Suppressor macrophage (primary cell): ENCODE data around the gene PLTP.
A peak's percentile ranks its signal among the peaks of the same experiment; 100 is the strongest.
"Not testable (repeated sequence)": the region's sequence is repeated elsewhere in the genome, so short reads cannot be mapped to it uniquely, and the experiment has no call there.

Experiments used
- DNase-seq, 4 experiments: peaks; one replicate each; pipeline ENCODE4 v3.0.0-alpha.2; 2020 to 2022

PLTP gene

GRCh38 chr20:45920462-45921336 lies 8.7 kb upstream of the PLTP start:
- DNase-seq, result peak; percentile 52 to 79 (median 67)

GRCh38 chr20:45919542-45920399 lies 7.8 kb upstream of the PLTP start:
- DNase-seq, result no peak

GRCh38 chr20:45918779-45919537 lies 7.0 kb upstream of the PLTP start:
- DNase-seq, result no peak

GRCh38 chr20:45918182-45918737 lies 6.3 kb upstream of the PLTP start:
- peak; percentile 30 to 74 (median 66) for DNase-seq

- peak in 3 of 4 experiments; percentile 36 to 44 (median 41) for DNase-seq
Observed at GRCh38 chr20:45917790-45918141, 5.8 kb upstream of the PLTP start.

GRCh38 chr20:45913116-45913515 lies 1.2 kb upstream of the PLTP start:
- peak; percentile 53 to 92 (median 74) for DNase-seq

- no peak for DNase-seq
Observed at GRCh38 chr20:45912344-45912682, 358 bp upstream of the PLTP start.

GRCh38 chr20:45910670-45911485 lies 1.1 kb downstream of the PLTP start:
- peak; percentile 97 to 99 (median 98) for DNase-seq

- DNase-seq, result peak; percentile 49 to 74 (median 72)
Observed at GRCh38 chr20:45909817-45910669, 1.9 kb downstream of the PLTP start.

- no peak for DNase-seq
Observed at GRCh38 chr20:45909336-45909808, 2.6 kb downstream of the PLTP start.

GRCh38 chr20:45908084-45908483 lies 3.9 kb downstream of the PLTP start:
- DNase-seq, result no peak

GRCh38 chr20:45907219-45907948 lies 4.6 kb downstream of the PLTP start:
- DNase-seq, result no peak

GRCh38 chr20:45905505-45906079 lies 6.4 kb downstream of the PLTP start:
- no peak for DNase-seq

- no peak for DNase-seq
Observed at GRCh38 chr20:45904583-45905504, 7.1 kb downstream of the PLTP start.

GRCh38 chr20:45902199-45902701 lies 9.7 kb downstream of the PLTP start:
- no peak for DNase-seq

GRCh38 chr20:45901332-45901731 lies 10.6 kb downstream of the PLTP start:
- DNase-seq, result not testable (repeated sequence)

- DNase-seq, result no peak
Observed at GRCh38 chr20:45899046-45899835, 12.7 kb downstream of the PLTP start.
